Coronary artery (tissue), 2 donors: ENCODE results near the gene ZNF652.

ENCODE experiments used
- DNase-seq: peaks from one replicate; pipeline ENCODE4 v3.0.0-alpha.2; 2017; ENCODE audit warnings: low spot score
- H3K27ac ChIP-seq, 2 donors: fragments of 200-600 bp; sonication (generic); one replicate each; pipeline ENCODE4 v1.5.1; 2016 to 2019
- H3K4me3 ChIP-seq: fragments of 200-600 bp; sonication (generic); 2 replicates; pipeline ENCODE4 v1.5.1; 2016; ENCODE audit warnings: mild to moderate bottlenecking, moderate library complexity
- CTCF ChIP-seq: fragments of 200-600 bp; sonication (generic); IDR thresholded peaks from one replicate; pipeline ENCODE4 v1.5.1; 2019; ENCODE audit warnings: antibody characterized with exemption

The ZNF652 gene

GRCh38 chr17:49258394-49258793, 103.7 kb downstream of the ZNF652 start:
- DNase-seq: no peak
- H3K4me3 ChIP-seq: no peak overlapping the region
- no peak overlapping the region for H3K27ac ChIP-seq
- TF ChIP-seq CTCF: no peak

- Histone ChIP-seq H3K4me3 (no peak overlapping the region), H3K27ac (no peak overlapping the region)
- no peak for TF ChIP-seq CTCF
- DNase-seq: no peak
These were observed 106.9 kb downstream of the ZNF652 start for GRCh38 chr17:49255125-49255524.

GRCh38 chr17:49254066-49254465, 108.0 kb downstream of the ZNF652 start:
- no peak for TF ChIP-seq CTCF
- DNase-seq: no peak
- H3K4me3 ChIP-seq: no peak overlapping the region
- no peak overlapping the region for H3K27ac ChIP-seq

GRCh38 chr17:49252148-49252695, 109.8 kb downstream of the ZNF652 start:
- no peak overlapping the region for H3K27ac ChIP-seq
- DNase-seq: no peak
- H3K4me3 ChIP-seq: no peak overlapping the region

GRCh38 chr17:49249890-49250522, 112.0 kb downstream of the ZNF652 start:
- no peak overlapping the region for H3K27ac ChIP-seq
- no peak for TF ChIP-seq CTCF
- no peak overlapping the region for H3K4me3 ChIP-seq
- DNase-seq: no peak

More at GRCh38 chr17:49252148-49252695, 109.8 kb downstream of the ZNF652 start:
- TF ChIP-seq CTCF: no peak

GRCh38 chr17:49249292-49249794, 112.7 kb downstream of the ZNF652 start:
- no peak for DNase-seq
- TF ChIP-seq CTCF: no peak
- H3K27ac ChIP-seq: no peak overlapping the region
- no peak overlapping the region for H3K4me3 ChIP-seq

GRCh38 chr17:49247944-49248343, 114.1 kb downstream of the ZNF652 start:
- Histone ChIP-seq H3K27ac (no peak overlapping the region), H3K4me3 (no peak overlapping the region)
- DNase-seq: no peak
- no peak for TF ChIP-seq CTCF
